Activated CD8-positive, alpha-beta memory T cell treated with anti-CD3 and anti-CD28 coated beads, Interleukin-2, amount 10 ng/mL, durations not matched to agents 7 days and 5 days (primary cell): ENCODE measurements around the gene FOXF1. TPM values are rescaled to one million over a fixed set of nuclear protein-coding genes. Genes with fewer than 3 reads are reported as not detected.

Experiments
- ATAC-seq: fragments of 150-1000 bp; cut with Tn5 transposase; one replicate; pipeline ENCODE4 v1.10.0; 2021; ENCODE audit warnings: moderate library complexity
- CTCF ChIA-PET: fragments of 350-600 bp; sonication (Branson Sonifier 250); formaldehyde crosslinking; loops from one replicate; lab custom pipeline; 2021; ENCODE audit warnings: antibody characterized with exemption; lab: Charles Lee
- DNase-seq: peaks from one replicate; pipeline ENCODE4 v3.0.0-alpha.2; 2020
- H3K27ac Mint-ChIP-seq: one replicate; pipeline ENCODE4 v1.8.0; 2021; ENCODE audit warnings: mild to moderate bottlenecking, mixed read lengths
- H3K27me3 Mint-ChIP-seq: one replicate; pipeline ENCODE4 v1.8.0; 2021; ENCODE audit warnings: mixed read lengths
- H3K36me3 Mint-ChIP-seq: one replicate; pipeline ENCODE4 v1.8.0; 2021; ENCODE audit warnings: mild to moderate bottlenecking, mixed read lengths
- H3K4me1 Mint-ChIP-seq: one replicate; pipeline ENCODE4 v1.8.0; 2021; ENCODE audit warnings: mixed read lengths
- H3K4me3 Mint-ChIP-seq: one replicate; pipeline ENCODE4 v1.8.0; 2021; ENCODE audit warnings: mild to moderate bottlenecking, moderate library complexity, mixed read lengths
- H3K9me3 Mint-ChIP-seq: one replicate; pipeline ENCODE4 v1.8.0; 2022; ENCODE audit warnings: low read depth, mixed read lengths
- total RNA-seq, 2 experiments: library from RNA; stranded (reverse); gene quantifications; one replicate each; pipeline ENCODE4 v1.2.3, GENCODE V29; 2021

FOXF1 gene
- total RNA-seq, 2 experiments from 2014 or later, result not detected

DNA sequence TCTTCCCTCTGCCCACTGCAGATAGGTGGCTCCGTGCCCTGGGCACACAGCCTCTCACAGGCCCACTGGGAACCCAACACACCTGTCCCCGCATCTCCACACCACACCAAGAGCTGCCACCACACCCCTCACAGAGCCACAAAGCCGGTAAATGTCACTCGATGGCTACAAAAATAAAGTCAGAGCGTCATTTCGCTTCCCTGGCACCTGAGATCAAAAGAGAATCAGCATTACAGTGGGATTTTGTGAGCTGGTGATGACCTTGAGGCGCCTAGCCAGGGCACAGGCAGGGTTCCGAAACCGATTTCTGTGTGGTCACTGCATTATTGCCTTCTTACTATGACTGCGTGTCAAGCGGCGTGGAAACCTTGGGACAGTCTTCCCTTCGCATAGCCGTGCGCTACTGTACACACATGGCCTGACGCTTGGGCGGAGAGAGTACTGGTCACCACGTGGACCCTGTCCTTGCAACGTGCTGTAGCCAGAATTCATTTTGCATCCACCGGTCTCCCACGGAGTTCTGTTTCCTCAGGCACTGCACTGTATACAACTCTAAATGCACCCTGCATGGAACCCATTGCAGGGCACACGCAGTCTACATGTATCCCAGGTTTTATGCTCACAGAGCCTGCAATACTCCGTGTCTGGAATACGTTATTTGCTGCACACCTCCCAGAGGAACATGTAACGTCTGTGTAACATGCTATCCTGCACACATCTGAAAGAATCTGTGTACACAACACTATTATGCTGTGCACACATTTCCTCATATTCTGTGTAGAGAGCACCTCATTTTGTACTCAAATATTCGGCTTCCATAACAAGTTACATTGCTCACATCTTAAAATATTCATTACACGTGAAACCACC, 5.8 kb upstream of the FOXF1 start:
- Mint-ChIP-seq H3K27me3 (peaks cover 88% of the 10 kb centered on the region), H3K36me3 (peaks cover 7% of the 10 kb centered on the region), H3K27ac (no peak overlapping the region), H3K9me3 (no peaks in the 10 kb centered on the region), H3K4me1 (peaks cover 16% of the 10 kb centered on the region), H3K4me3 (no peak overlapping the region)
- ATAC-seq (no peak), DNase-seq (no peak)
- CTCF ChIA-PET, result no interaction called here

DNA sequence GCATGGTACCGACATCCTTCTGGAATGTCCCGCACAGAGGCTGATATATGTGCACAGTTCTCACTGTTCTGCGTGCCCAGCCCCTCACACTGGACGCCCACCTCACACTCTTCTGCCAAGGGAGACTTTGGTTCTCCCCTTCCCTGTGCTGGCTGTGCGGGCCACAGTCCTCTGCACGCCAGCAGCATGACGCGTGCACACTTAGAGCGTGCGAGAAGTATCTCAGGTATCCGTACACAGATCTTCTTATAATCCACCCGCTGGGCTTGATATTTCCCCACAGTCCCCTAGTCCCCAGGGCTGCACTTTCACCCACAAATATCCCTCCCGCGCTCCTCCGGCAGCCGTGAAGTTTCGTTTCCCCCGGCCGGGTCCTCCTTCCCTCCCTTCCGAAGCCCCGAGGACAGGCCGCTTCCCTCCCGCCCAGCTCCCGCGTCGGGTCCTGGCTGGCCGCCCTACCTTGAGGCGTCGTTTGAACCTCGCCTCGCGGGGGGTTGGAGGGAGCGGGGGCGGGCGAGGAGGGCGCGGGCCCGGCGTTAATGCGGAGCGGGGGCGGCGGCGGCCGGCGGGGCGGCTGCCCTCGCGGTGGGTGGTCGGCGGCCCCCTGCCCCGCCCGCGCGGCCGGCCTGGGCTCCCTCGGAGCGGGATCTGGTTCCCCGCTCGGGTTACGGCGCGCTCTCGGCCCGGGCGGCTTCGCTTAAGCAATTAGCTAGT, 5.0 kb upstream of the FOXF1 start:
- Mint-ChIP-seq H3K4me1 (peaks cover 16% of the 10 kb centered on the region), H3K27me3 (peaks cover 80% of the 10 kb centered on the region), H3K4me3 (no peak overlapping the region), H3K9me3 (no peaks in the 10 kb centered on the region), H3K36me3 (peaks cover 7% of the 10 kb centered on the region), H3K27ac (no peak overlapping the region)
- DNase-seq (no peak), ATAC-seq (no peak)
- CTCF ChIA-PET, result interaction anchor here (0.8 kb wide), 1 partner anchor 13 kb away, joined by 3 read pairs; no protein-coding TSS in a partner anchor

DNA sequence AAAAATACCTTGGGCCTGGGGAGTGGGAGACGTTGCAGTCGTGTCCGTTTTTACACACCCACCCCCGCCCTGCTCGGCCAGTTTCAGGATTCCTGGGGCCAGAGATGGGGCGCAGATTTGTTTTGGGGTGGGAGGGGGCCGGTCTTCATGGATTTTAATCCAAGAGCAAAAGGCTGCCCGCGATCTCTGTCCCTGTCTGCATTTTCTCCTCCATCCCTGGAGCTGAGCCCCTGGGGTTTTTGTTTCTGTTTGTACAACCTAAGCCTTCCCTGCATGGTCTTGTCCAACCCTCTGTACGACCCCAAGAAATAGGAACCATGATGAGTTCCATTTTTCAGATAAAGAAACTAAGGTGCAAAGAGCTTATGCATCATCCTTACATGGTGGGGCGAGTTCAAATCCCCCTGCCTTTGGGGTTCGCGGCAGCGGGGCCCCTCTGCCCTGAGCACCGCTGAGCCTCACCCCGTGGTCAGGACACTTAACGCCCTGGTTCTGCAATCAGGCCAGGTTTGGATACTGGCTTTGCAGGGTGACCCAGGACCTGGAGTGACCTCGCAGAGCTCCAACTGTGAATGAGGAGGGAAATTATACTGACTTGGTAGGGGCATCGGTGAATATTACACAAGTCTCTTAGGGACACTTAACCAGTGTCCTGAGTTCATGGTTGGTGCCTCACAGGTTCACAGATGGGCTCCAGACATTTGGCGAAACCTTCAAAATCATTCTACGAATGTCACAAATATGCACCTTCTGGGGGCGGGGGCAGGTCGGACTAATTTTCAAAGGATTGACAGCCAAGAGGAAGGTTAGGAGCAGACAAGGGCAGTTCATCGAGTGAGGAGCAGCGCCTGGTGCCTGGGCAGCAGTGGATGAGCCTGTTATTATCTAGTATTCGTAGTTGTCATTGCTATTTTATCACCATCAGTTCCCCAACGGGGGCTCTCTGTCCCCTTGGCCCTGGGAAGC, 4.1 kb upstream of the FOXF1 start:
- Mint-ChIP-seq H3K27me3 (peaks cover 75% of the 10 kb centered on the region), H3K4me1 (peaks cover 17% of the 10 kb centered on the region), H3K36me3 (peaks cover 7% of the 10 kb centered on the region), H3K9me3 (no peaks in the 10 kb centered on the region), H3K27ac (peak overlapping the region; percentile 56), H3K4me3 (no peak overlapping the region)
- CTCF ChIA-PET, result interaction anchor here (0.8 to 1.5 kb wide), 2 partner anchors 12 to 58 kb away, joined by 3 to 4 read pairs; no protein-coding TSS in a partner anchor
- DNase-seq, result no peak
- ATAC-seq, result no peak

DNA sequence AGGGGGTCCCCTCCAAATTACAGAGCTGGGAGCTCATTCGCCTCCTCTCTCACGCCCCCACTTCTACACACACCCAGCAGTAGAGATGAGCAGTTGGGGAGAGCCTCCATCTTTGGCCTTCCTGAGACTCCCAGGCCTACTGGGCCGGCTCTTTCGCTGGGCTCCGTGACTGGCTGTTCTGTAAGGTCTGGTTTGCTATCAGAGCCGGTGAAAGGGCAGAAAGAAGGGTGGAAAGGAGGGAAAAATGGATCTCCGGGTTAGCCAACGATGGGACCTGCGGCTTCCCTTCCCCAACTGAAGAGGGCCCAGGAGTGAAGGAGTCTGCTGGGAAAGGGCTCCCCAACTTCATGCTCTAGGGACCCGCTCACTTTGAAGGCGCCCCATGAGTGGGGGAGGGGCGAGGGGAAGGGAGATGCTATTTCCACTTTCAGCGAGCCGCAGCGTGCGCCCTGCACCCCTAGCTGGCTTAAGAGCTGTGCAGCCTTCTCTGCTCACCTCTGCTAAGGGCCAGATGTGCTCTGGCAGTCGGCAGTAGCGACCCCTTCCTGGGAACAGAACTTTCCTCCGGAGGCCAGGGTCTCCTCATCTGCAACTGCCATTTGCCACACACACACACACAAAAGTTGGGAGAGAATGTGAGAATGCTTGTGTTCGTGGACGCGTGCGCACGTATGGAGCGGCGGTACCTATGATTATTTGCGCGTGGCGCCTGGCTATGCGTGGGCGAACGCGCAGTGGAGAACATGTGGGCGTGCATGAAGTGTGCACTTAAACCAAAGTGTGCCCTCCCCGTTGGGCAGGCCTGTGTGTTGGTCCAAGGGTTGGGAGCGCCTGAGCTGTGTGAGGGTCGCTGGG, 2.9 kb upstream of the FOXF1 start:
- H3K9me3 Mint-ChIP-seq, result no peaks in the 10 kb centered on the region
- ATAC-seq, result no peak
- peaks cover 7% of the 10 kb centered on the region for H3K36me3 Mint-ChIP-seq
- peak overlapping the region; percentile 81 for H3K27ac Mint-ChIP-seq
- CTCF ChIA-PET, result interaction anchor here (1.5 to 1.7 kb wide), 2 partner anchors 10 to 57 kb away, joined by 4 read pairs; no protein-coding TSS in a partner anchor
- peaks cover 72% of the 10 kb centered on the region for H3K27me3 Mint-ChIP-seq
- H3K4me1 Mint-ChIP-seq, result peaks cover 17% of the 10 kb centered on the region
- H3K4me3 Mint-ChIP-seq, result peak overlapping the region; percentile 53
- no peak for DNase-seq

DNA sequence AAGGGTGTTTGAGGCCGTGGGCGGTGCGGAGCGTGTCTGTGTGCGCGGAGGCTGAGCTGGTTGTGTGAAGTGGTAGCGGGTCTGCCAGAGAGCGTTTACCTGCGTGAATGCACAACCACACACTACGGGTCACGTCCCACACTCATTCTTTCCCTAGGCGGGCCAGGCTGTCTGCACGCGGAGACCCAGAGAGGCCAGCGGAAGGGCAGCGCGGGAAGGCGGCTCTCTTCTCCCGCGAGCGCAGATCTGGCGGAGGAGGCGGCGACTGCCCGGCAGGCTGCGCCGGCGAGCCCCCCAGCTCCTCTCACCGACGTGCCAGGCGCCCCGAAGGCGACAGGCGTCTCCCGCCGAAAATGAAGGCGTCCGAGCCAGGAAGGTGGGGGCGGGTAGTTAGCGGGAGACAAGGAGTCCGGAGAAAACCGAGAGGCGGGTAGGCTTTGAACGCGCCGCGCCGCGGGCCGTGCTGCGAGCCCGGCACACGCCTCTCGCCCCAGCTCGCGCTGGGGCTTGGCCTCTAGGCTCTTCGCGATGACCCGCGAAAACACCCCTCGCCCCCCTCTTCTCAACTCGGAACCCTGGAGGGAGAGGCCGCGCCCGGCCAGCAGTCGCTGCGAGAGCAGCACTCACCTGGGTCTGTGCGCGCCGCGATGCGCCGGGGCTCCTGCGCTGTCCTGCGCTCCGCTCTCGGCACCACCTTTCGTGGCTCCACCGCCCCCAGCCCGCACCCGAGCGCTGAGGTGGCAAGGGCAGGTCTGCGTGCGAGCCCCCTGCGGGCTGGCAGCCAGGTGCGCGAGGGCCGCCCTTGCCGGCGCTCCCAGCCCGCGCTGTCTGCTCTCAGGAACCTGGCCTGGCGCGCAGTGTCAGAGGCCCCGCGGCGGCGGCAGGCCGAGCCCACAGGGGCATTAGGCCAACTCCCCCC, 2.0 kb upstream of the FOXF1 start:
- CTCF ChIA-PET, result interaction anchor here (1.1 to 1.7 kb wide), 2 partner anchors 9 to 10 kb away, joined by 3 to 4 read pairs; no protein-coding TSS in a partner anchor
- no peaks in the 10 kb centered on the region for H3K9me3 Mint-ChIP-seq
- peaks cover 7% of the 10 kb centered on the region for H3K36me3 Mint-ChIP-seq
- H3K27me3 Mint-ChIP-seq, result peaks cover 72% of the 10 kb centered on the region
- ATAC-seq (no peak), DNase-seq (no peak)
- H3K4me3 Mint-ChIP-seq, result peak overlapping the region; percentile 53
- H3K4me1 Mint-ChIP-seq, result peaks cover 17% of the 10 kb centered on the region
- peak overlapping the region; percentile 81 for H3K27ac Mint-ChIP-seq

DNA sequence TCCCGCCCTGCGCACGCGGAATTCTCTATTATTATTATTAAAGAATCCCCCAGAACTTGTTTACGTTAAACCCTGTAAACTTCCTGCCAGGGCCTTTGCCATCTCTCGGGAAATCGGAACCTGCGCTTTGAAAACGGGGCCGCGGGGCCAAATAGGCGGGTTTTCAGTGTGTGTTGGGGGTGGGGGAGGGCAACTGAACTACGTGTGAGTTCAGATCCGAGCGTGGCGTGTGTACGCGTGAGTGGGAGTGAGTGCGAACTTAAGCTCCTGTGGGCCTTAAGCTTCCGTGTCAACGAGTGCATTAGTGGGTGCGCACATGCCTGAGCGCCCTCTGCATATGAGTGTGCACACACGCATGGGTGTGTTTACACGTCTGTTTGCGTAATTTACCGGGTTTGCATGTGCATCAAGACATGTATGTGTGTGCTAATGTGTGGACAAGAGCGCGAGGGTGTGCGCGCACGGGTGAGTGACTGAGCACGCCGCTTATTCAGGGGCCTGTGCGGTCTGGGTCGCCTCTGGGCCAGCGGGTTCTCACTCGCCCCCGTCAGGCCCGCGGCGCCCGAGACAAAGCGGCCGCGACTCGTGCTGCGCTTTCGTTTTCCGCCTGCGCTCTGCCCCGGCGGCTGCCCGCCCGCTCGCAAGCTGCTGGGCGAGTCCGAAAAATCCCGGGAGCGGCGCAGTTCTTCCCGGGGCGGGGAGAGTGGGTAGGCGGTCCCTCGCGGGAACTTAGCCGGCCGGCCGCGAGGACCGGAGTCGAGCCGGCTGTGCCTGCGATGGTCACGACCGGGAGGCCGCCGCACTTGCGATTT, 1.2 kb upstream of the FOXF1 start:
- H3K4me3 Mint-ChIP-seq, result peak overlapping the region; percentile 63
- H3K4me1 Mint-ChIP-seq, result peaks cover 17% of the 10 kb centered on the region
- peak; percentile 41 for DNase-seq
- H3K27ac Mint-ChIP-seq, result peak overlapping the region; percentile 68
- peak; percentile 45 for ATAC-seq
- H3K36me3 Mint-ChIP-seq, result peaks cover 7% of the 10 kb centered on the region
- H3K9me3 Mint-ChIP-seq, result no peaks in the 10 kb centered on the region
- peaks cover 70% of the 10 kb centered on the region for H3K27me3 Mint-ChIP-seq
- CTCF ChIA-PET, result interaction anchor here (1.1 kb wide), 1 partner anchor 9 kb away, joined by 3 read pairs; no protein-coding TSS in a partner anchor

DNA sequence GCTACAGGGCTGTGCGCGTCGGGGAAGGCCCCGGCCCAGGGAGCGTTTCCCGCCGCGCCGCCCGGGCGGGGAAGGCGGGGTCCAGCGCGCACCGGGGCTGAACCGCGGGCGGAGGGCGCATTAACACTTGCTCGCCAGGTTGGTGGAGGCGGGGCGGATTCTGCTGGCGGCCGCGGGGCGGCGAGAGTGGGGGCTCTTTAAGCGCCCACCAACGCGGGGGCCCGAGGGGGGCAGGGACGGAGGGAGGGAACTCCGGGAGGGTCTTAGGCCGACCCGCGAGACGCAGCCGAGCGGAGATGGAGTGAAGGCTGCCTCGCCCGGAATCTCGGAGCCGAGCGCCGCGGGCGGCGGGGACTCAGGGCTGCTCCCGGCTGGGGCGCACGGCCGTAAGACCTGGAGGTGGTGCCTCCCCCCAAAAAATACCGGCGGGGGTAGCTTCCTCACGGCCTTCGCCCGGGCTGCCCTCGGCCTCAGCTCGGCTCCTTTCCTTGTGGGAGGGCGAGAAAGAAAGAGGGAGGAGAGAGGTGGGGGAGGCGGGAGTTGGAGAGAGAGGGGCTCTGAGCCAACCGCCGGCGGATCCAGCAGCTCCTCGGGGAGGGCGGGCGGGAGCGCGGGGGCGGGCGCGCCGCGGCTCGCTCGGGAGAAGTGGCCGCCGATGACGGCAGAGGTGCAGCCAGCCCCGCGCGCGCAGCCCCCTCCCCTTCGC, 415 bp upstream of the FOXF1 start:
- Mint-ChIP-seq H3K4me1 (peaks cover 17% of the 10 kb centered on the region), H3K9me3 (no peaks in the 10 kb centered on the region), H3K27me3 (peaks cover 70% of the 10 kb centered on the region), H3K4me3 (no peak overlapping the region), H3K27ac (no peak overlapping the region), H3K36me3 (peaks cover 7% of the 10 kb centered on the region)
- DNase-seq, result no peak
- CTCF ChIA-PET, result interaction anchor here (1.1 kb wide), 1 partner anchor 8 kb away, joined by 3 read pairs; no protein-coding TSS in a partner anchor
- ATAC-seq, result peak; percentile 32

DNA sequence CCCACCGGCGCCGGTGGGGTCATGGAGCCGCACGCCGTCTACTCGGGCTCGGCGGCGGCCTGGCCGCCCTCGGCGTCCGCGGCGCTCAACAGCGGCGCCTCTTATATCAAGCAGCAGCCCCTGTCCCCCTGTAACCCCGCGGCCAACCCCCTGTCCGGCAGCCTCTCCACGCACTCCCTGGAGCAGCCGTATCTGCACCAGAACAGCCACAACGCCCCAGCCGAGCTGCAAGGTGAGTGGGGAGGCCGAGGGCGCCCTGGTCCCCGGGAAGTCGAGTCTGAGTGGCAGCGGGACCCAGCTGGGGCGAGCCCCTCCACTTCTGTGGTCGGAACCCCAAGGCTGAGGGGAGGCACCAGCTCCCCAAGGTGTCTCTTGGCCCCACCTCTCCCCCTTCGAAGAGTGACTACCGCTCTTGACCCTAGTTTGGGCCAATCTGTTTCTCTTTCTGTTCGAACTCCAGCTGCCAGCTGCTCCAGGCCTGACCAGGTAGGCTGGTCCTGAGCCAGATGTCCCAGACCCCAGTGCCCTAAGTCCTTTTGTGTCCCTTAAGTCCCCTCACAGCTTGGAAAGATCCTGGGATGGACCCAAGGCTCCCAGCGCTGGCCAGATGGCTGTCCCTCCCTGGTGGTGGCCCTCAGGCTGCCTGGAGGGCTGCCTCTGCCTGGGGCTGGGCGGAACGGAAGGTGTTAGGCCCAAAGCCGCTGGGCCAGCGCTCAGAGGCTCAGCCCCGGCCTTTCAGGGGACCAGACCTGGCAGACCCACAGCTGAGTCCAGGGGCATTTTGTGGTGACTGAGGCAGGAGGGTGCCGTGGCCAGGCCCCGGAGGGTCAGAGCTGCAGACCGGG, 1.2 kb downstream of the FOXF1 start:
- Mint-ChIP-seq H3K9me3 (no peaks in the 10 kb centered on the region), H3K4me1 (peaks cover 12% of the 10 kb centered on the region), H3K27me3 (peaks cover 70% of the 10 kb centered on the region), H3K4me3 (no peak overlapping the region), H3K27ac (peak overlapping the region; percentile 68), H3K36me3 (peaks cover 6% of the 10 kb centered on the region)
- CTCF ChIA-PET, result no interaction called here
- DNase-seq (no peak), ATAC-seq (no peak)

DNA sequence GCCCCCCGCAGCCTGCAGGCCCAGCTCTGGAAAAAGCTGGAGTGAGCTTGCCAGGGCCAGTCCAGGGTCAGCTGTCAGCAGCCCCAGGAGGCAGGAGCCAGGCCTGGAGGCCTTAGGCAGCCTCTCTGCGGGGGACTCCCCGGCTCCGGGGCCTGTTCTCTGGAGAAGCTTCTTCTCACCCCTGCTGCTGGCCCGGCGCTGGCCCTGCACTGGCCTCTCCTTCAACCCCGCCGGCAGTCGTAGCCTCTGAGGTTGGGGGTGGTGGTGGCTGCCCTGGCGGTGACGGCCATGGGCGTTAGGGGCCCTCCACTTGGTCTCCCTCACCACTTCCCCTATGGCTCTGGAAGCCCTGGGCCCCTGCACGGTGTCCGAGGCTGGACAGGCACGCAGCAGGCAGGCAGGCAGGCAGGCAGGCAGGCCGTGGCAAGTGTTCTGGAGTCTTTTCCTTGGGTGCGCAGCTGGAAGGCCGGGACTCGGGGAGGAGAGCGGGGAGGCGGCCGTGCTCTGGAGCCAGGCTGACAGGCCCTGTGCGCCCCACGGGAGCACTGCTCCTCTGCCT, 2.1 kb downstream of the FOXF1 start:
- no peak overlapping the region for H3K27ac Mint-ChIP-seq
- no peak overlapping the region for H3K4me3 Mint-ChIP-seq
- no peaks in the 10 kb centered on the region for H3K9me3 Mint-ChIP-seq
- CTCF ChIA-PET, result no interaction called here
- no peak for DNase-seq
- ATAC-seq, result no peak
- H3K27me3 Mint-ChIP-seq, result peaks cover 69% of the 10 kb centered on the region
- peaks cover 6% of the 10 kb centered on the region for H3K36me3 Mint-ChIP-seq
- H3K4me1 Mint-ChIP-seq, result peaks cover 12% of the 10 kb centered on the region
